B cell (primary cell): ENCODE data around the gene CERT1. TPM values are rescaled to one million over a fixed set of nuclear protein-coding genes. Genes with fewer than 3 reads are reported as not detected.

ENCODE experiments used
- ATAC-seq: fragments of 200-7000 bp; cut with Tn5 transposase; one replicate; pipeline ENCODE4 v1.10.0; 2021; ENCODE audit warnings: low read depth, mild to moderate bottlenecking, moderate number of reproducible peaks, moderate library complexity
- CTCF ChIA-PET: fragments of 350-600 bp; sonication (Branson Sonifier 250); formaldehyde crosslinking; loops from one replicate; lab custom pipeline; 2021; ENCODE audit warnings: antibody characterized with exemption, inconsistent platforms; lab: Charles Lee
- POLR2A ChIA-PET: fragments of 350-600 bp; sonication (Branson Sonifier 250); formaldehyde crosslinking; loops from one replicate; lab custom pipeline; 2021; ENCODE audit warnings: antibody characterized with exemption; lab: Charles Lee
- DNase-seq: peaks from one replicate; pipeline ENCODE4 v3.0.0; 2013
- H2AFZ ChIP-seq: 2 replicates; pipeline ENCODE4 v1.6.1; 2012; ENCODE audit warnings: mild to moderate bottlenecking, low read depth, low read length; ENCODE audit not compliant: insufficient read depth, poor library complexity, severe bottlenecking
- H3K27ac ChIP-seq, 2 donors: 1 replicate in 1 of 2; 2 replicates in 1 of 2; pipeline ENCODE4 v1.5.1; 2012 to 2013; ENCODE audit warnings: low read length in 2 of 2, mild to moderate bottlenecking in 2 of 2, moderate library complexity in 1 of 2
- H3K27me3 ChIP-seq, 4 experiments: fragments of 200-600 bp in 1 of 4; sonication (generic) in 1 of 4; replicated peaks in 1 of 4; 1 replicate in 2 of 4; 2 replicates in 2 of 4; pipeline versions ENCODE4 v1.6.1 to v1.7.0; 2013 to 2016; ENCODE audit warnings: low read length in 3 of 4, mild to moderate bottlenecking in 2 of 4, mixed read lengths in 1 of 4, moderate library complexity in 1 of 4; ENCODE audit not compliant: insufficient read depth in 4 of 4, control insufficient read depth in 3 of 4; ENCODE audit errors: control extremely low read depth in 1 of 4
- H3K36me3 ChIP-seq, 2 experiments: replicated peaks in 1 of 2; 1 replicate in 1 of 2; 2 replicates in 1 of 2; pipeline versions ENCODE4 v1.6.1 to v1.7.1; 2013; ENCODE audit warnings: low read length in 1 of 2; ENCODE audit not compliant: insufficient read depth in 2 of 2, control insufficient read depth in 1 of 2; ENCODE audit errors: control extremely low read depth in 1 of 2, extremely low read depth in 1 of 2
- H3K4me1 ChIP-seq, 2 donors: fragments of 200-600 bp in 1 of 2; sonication (generic) in 1 of 2; 1 replicate in 1 of 2; 2 replicates in 1 of 2; pipeline versions ENCODE4 v1.5.1 to v1.6.1; 2013 to 2017; ENCODE audit warnings: low read length in 2 of 2; ENCODE audit not compliant: control insufficient read depth in 2 of 2, insufficient read depth in 2 of 2
- H3K4me2 ChIP-seq: replicated peaks from 2 replicates; pipeline ENCODE3; 2012; ENCODE audit warnings: mild to moderate bottlenecking, low read depth, low read length; ENCODE audit not compliant: poor library complexity, severe bottlenecking
- H3K4me3 ChIP-seq, 5 experiments: fragments of 200-600 bp in 1 of 5; sonication (generic) in 1 of 5; 1 replicate in 3 of 5; 2 replicates in 2 of 5; pipeline versions ENCODE4 v1.5.1 to v1.7.0; 2011 to 2016; ENCODE audit warnings: low read length in 4 of 5, mild to moderate bottlenecking in 4 of 5, low read depth in 2 of 5, control low read depth in 1 of 5, moderate library complexity in 1 of 5; ENCODE audit not compliant: insufficient read depth in 1 of 5; ENCODE audit errors: control extremely low read depth in 1 of 5, extremely low read depth in 1 of 5
- H3K79me2 ChIP-seq: fragments of 200-600 bp; sonication (generic); one replicate; pipeline ENCODE4 v1.6.0; 2016; ENCODE audit warnings: low read length; ENCODE audit not compliant: control insufficient read depth, insufficient read depth
- H3K9ac ChIP-seq: fragments of 200-600 bp; sonication (generic); 2 replicates; pipeline ENCODE4 v1.6.1; 2017; ENCODE audit warnings: mild to moderate bottlenecking, low read length, moderate library complexity
- H3K9me3 ChIP-seq, 3 donors: one replicate each; pipeline versions ENCODE4 v1.6.1 to v1.7.1; 2013; ENCODE audit warnings: low read length in 2 of 3; ENCODE audit not compliant: control insufficient read depth in 2 of 3, insufficient read depth in 1 of 3; ENCODE audit errors: control extremely low read depth in 1 of 3
- H4K20me1 ChIP-seq: 2 replicates; pipeline ENCODE4 v1.6.0; 2012; ENCODE audit warnings: mild to moderate bottlenecking, low read length; ENCODE audit not compliant: insufficient read depth, control insufficient read depth, poor library complexity, severe bottlenecking
- H3K27ac Mint-ChIP-seq: one replicate; pipeline ENCODE4 v1.8.0; 2021; ENCODE audit warnings: mixed read lengths
- H3K27me3 Mint-ChIP-seq: one replicate; pipeline ENCODE4 v1.8.0; 2021; ENCODE audit warnings: mixed read lengths
- H3K4me1 Mint-ChIP-seq: one replicate; pipeline ENCODE4 v1.8.0; 2021; ENCODE audit warnings: mixed read lengths
- H3K4me3 Mint-ChIP-seq: one replicate; pipeline ENCODE4 v1.8.0; 2021; ENCODE audit warnings: mixed read lengths
- H3K9me3 Mint-ChIP-seq: one replicate; pipeline ENCODE4 v1.8.0; 2022; ENCODE audit warnings: mixed read lengths; ENCODE audit not compliant: insufficient read depth
- EZH2 ChIP-seq: IDR thresholded peaks from 2 replicates; pipeline ENCODE4 v1.6.1; 2012; ENCODE audit warnings: borderline replicate concordance, low read depth, mild to moderate bottlenecking, moderate library complexity, low read length; ENCODE audit not compliant: insufficient read depth, poor library complexity, severe bottlenecking
- WGBS: methylation state at CpG from one replicate; pipeline ENCODE4 v1.1.5; 2013; ENCODE audit warnings: missing lambda C conversion rate; ENCODE audit not compliant: insufficient coverage; 5-methylcytosine and 5-hydroxymethylcytosine counted together
- intact Hi-C: fragments of 100-400 bp; cut with micrococcal nuclease; formaldehyde crosslinking; loops from one replicate; pipeline ENCODE4 v1.10.0; 2022
- polyA plus RNA-seq: library from polyadenylated mRNA; depleted of rRNA; stranded (reverse); fragments of >200 nt; gene quantifications from 2 replicates; pipeline ENCODE4 v1.2.3, GENCODE V29; 2012
- total RNA-seq, 2 donors: library from RNA; stranded (reverse); fragments of 120-200 nt in 1 of 2; gene quantifications; 1 replicate in 1 of 2; 2 replicates in 1 of 2; pipeline versions ENCODE4 v1.2.3 to v1.2.4, GENCODE V29; 2013 to 2022
- TF ChIP-seq, protein P1 (sequence below): fragments of 200-600 bp; IDR thresholded peaks from one replicate; pipeline ENCODE4 v1.8.0; 2022; ENCODE audit warnings: antibody characterized with exemption, mild to moderate bottlenecking

The CERT1 gene
- total and polyA plus RNA-seq, 2 donors (not counting 1 experiment from before 2014, with no cell fraction given) = 13.7 to 60.5 TPM

DNA sequence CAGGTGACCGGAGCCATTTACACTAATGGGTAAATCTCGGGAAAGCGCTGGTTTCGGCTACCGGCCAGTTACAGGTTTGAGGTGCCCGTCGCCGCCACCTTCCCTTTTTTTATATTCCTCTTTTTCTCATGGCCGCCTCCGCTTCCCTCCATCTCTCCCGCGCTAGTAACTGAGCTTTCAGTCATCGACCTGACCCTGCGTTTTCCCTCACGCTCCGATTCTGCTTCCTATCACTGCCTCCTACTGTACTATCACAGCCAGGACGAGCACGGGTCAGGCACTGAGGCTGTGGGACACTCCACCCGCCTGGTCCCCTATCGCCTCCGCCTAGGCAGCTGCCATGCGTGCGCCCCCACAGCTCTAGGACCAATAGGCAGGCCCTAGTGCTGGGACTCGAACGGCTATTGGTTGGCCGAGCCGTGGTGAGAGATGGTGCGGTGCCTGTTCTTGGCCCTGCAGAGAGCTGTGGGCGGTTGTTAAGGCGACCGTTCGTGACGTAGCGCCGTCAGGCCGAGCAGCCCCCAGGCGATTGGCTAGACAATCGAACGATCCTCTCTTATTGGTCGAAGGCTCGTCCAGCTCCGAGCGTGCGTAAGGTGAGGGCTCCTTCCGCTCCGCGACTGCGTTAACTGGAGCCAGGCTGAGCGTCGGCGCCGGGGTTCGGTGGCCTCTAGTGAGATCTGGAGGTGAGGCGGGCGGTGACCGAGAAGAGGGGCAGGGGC is 174.7 kb downstream of the CERT1 start, which contains the start of gene HMGCR:
Gene HMGCR (plus strand): TSS at position 606 of the 722 bp plus-strand sequence. CDS start 5,386 bp downstream, outside the sequence.
- Histone ChIP-seq H3K9ac (peak within 1 kb of the TSS; percentile 91), H3K27me3 (no peaks in the 10 kb centered on the region), H3K27ac (peak within 1 kb of the TSS; percentile 81 to 91), H3K4me2 (peak within 1 kb of the TSS; percentile 91), H3K9me3 (no peaks in the 10 kb centered on the region), H4K20me1 (peaks cover 4% of the 10 kb centered on the region), H3K4me1 (peaks cover 16 to 17% of the 10 kb centered on the region in 2 donors), H3K79me2 (peaks cover 46% of the 10 kb centered on the region), H3K36me3 (no peaks in the 10 kb centered on the region), H3K4me3 (peak within 1 kb of the TSS; percentile 71 to 98 (median 88)), H2AFZ (peak within 1 kb of the TSS; percentile 92)
- Mint-ChIP-seq H3K4me1 (peaks cover 30% of the 10 kb centered on the region), H3K9me3 (no peaks in the 10 kb centered on the region), H3K4me3 (no peak within 1 kb of the TSS), H3K27me3 (no peaks in the 10 kb centered on the region), H3K27ac (no peak within 1 kb of the TSS)
- intact Hi-C loops = loop anchor here (1.0 to 5.0 kb wide), 7 partner anchors 99 to 1839 kb away; partner anchors contain the start of genes ANKRA2, BTF3, CERT1 and IQGAP2
- peak; percentile 95 for ATAC-seq
- no peak for TF ChIP-seq EZH2
- TF ChIP-seq, protein P1, sequence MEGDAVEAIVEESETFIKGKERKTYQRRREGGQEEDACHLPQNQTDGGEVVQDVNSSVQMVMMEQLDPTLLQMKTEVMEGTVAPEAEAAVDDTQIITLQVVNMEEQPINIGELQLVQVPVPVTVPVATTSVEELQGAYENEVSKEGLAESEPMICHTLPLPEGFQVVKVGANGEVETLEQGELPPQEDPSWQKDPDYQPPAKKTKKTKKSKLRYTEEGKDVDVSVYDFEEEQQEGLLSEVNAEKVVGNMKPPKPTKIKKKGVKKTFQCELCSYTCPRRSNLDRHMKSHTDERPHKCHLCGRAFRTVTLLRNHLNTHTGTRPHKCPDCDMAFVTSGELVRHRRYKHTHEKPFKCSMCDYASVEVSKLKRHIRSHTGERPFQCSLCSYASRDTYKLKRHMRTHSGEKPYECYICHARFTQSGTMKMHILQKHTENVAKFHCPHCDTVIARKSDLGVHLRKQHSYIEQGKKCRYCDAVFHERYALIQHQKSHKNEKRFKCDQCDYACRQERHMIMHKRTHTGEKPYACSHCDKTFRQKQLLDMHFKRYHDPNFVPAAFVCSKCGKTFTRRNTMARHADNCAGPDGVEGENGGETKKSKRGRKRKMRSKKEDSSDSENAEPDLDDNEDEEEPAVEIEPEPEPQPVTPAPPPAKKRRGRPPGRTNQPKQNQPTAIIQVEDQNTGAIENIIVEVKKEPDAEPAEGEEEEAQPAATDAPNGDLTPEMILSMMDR = peak; percentile 9
- ChIA-PET POLR2A (interaction anchor here (1.6 kb wide), 1 partner anchor 100 kb away, joined by 10 read pairs; the partner anchor contains the start of gene ANKRD31), CTCF (interaction anchor here (0.9 to 1.6 kb wide), 5 partner anchors 100 to 570 kb away, joined by 3 to 16 read pairs (median 5); partner anchors contain the start of genes ANKRD31, CERT1, GFM2 and NSA2)
- under 1% methylated on average over 56 of the region's 56 CpGs for WGBS
- DNase-seq = peak; percentile 99
